ENCODE data around the gene VPS8.
"Not testable (repeated sequence)": the region's sequence is repeated elsewhere in the genome, so short reads cannot be mapped to it uniquely, and the experiment has no call there.

The VPS8 gene

GRCh38 chr3:184932777-184933176 is 120.8 kb downstream of the VPS8 start:
- DNase-seq = no peak

- DNase-seq = no peak
These were observed 125.6 kb downstream of the VPS8 start for GRCh38 chr3:184937611-184938010.

- no peak for DNase-seq
These were observed 129.4 kb downstream of the VPS8 start for GRCh38 chr3:184941408-184941807.

- DNase-seq = no peak
These were observed 130.8 kb downstream of the VPS8 start for GRCh38 chr3:184942735-184943134.

- DNase-seq = no peak
These were observed 132.3 kb downstream of the VPS8 start for GRCh38 chr3:184944241-184944640.

- no peak for DNase-seq
These were observed 134.1 kb downstream of the VPS8 start for GRCh38 chr3:184945886-184946625.

- DNase-seq = no peak
These were observed 135.0 kb downstream of the VPS8 start for GRCh38 chr3:184946917-184947316.

GRCh38 chr3:184949251-184949965 is 137.4 kb downstream of the VPS8 start:
- DNase-seq = no peak

- not testable (repeated sequence) for DNase-seq
These were observed 138.8 kb downstream of the VPS8 start for GRCh38 chr3:184950816-184951215.

- no peak for DNase-seq
These were observed 140.7 kb downstream of the VPS8 start for GRCh38 chr3:184952671-184953070.

GRCh38 chr3:184953401-184953800 is 141.4 kb downstream of the VPS8 start:
- no peak for DNase-seq

GRCh38 chr3:184954251-184954650 is 142.3 kb downstream of the VPS8 start:
- DNase-seq = no peak

- DNase-seq = not testable (repeated sequence)
These were observed 142.9 kb downstream of the VPS8 start for GRCh38 chr3:184954851-184955250.

- no peak for DNase-seq
These were observed 153.9 kb downstream of the VPS8 start for GRCh38 chr3:184965639-184966430.

GRCh38 chr3:184968115-184968514 is 156.1 kb downstream of the VPS8 start:
- DNase-seq = no peak

GRCh38 chr3:184970186-184970585 is 158.2 kb downstream of the VPS8 start:
- no peak for DNase-seq

GRCh38 chr3:184977796-184978195 is 165.8 kb downstream of the VPS8 start:
- peak; percentile 26 for DNase-seq

GRCh38 chr3:184981071-184981470 is 169.1 kb downstream of the VPS8 start:
- no peak for DNase-seq

- DNase-seq = no peak
These were observed 170.1 kb downstream of the VPS8 start for GRCh38 chr3:184982076-184982475.

GRCh38 chr3:184985586-184985985 is 173.6 kb downstream of the VPS8 start:
- DNase-seq = no peak

GRCh38 chr3:184986366-184986889 is 174.5 kb downstream of the VPS8 start:
- DNase-seq = no peak

- no peak for DNase-seq
These were observed 181.4 kb downstream of the VPS8 start for GRCh38 chr3:184993394-184993793.

- DNase-seq = not testable (repeated sequence)
These were observed 191.9 kb downstream of the VPS8 start for GRCh38 chr3:185003876-185004275.
